Cardiac fibroblast (primary cell): ENCODE data around the gene COL5A2.

Experiments used
- DNase-seq, 2 donors: peaks; one replicate each; pipeline versions ENCODE4 v3.0.0 to v3.0.0-alpha.2; 2010; ENCODE audit warnings: low read depth in 2 of 2
- H3K4me3 ChIP-seq, 2 donors: replicated peaks in 1 of 2; 1 replicate in 1 of 2; 2 replicates in 1 of 2; pipeline ENCODE4 v1.5.1; 2011; ENCODE audit warnings: low read depth in 2 of 2, low read length in 2 of 2, mild to moderate bottlenecking in 2 of 2, moderate library complexity in 1 of 2
- CTCF ChIP-seq: IDR thresholded peaks from one replicate; pipeline ENCODE4 v1.5.1; 2011; ENCODE audit warnings: low read depth, mild to moderate bottlenecking, low read length, inconsistent platforms

The COL5A2 gene

GRCh38 chr2:189045836-189046235 lies 133.7 kb downstream of the COL5A2 start:
- TF ChIP-seq CTCF: no peak
- H3K4me3 ChIP-seq: no peak overlapping the region
- no peak for DNase-seq

GRCh38 chr2:189037518-189037917 lies 142.0 kb downstream of the COL5A2 start:
- DNase-seq: peak; percentile 59 to 67
- H3K4me3 ChIP-seq: no peak overlapping the region
- no peak for TF ChIP-seq CTCF

- DNase-seq: peak in 1 of 2 donors; percentile 52
- TF ChIP-seq CTCF: peak; percentile 54
- H3K4me3 ChIP-seq: no peak overlapping the region
These were observed 154.5 kb downstream of the COL5A2 start for GRCh38 chr2:189024901-189025618.

GRCh38 chr2:189022492-189022891 lies 157.1 kb downstream of the COL5A2 start:
- no peak overlapping the region for H3K4me3 ChIP-seq
- TF ChIP-seq CTCF: no peak
- DNase-seq: peak; percentile 73 to 82

- H3K4me3 ChIP-seq: no peak overlapping the region
- DNase-seq: peak; percentile 94 to 96
- no peak for TF ChIP-seq CTCF
These were observed 157.5 kb downstream of the COL5A2 start for GRCh38 chr2:189022053-189022481.

GRCh38 chr2:189020179-189020578 lies 159.4 kb downstream of the COL5A2 start:
- peak; percentile 18 to 21 for DNase-seq

More at GRCh38 chr2:189020179-189020578, 159.4 kb downstream of the COL5A2 start:
- no peak overlapping the region for H3K4me3 ChIP-seq
- no peak for TF ChIP-seq CTCF
